HEK293 (cell line): Measurements from ENCODE around the gene TCF12.

Experiments
- CTCF ChIA-PET: fragments of 350-600 bp; formaldehyde crosslinking; extraction: SDS; loops from one replicate; lab custom pipeline; 2021; ENCODE audit warnings: antibody characterized with exemption; lab: Yijun Ruan, JAX
- POLR2A ChIA-PET: fragments of 300-600 bp; formaldehyde crosslinking; extraction: SDS; loops from one replicate; lab custom pipeline; 2020; ENCODE audit warnings: antibody characterized with exemption, inconsistent platforms; lab: Yijun Ruan, JAX
- H3K27ac ChIP-seq: fragments of 200-500 bp; sonication (Bioruptor generic); 2 replicates; pipeline ENCODE4 v1.5.1; 2014; ENCODE audit warnings: low read depth, low read length, control low read depth, inconsistent platforms; ENCODE audit errors: extremely low read depth
- H3K36me3 ChIP-seq, 2 experiments: fragments of 200-500 bp in 1 of 2; sonication (Bioruptor generic) in 1 of 2; 1 replicate in 1 of 2; 2 replicates in 1 of 2; pipeline ENCODE4 v1.5.1; 2014 to 2017; ENCODE audit warnings: inconsistent platforms in 2 of 2, low read length in 2 of 2; ENCODE audit not compliant: control insufficient read depth in 2 of 2, insufficient read depth in 1 of 2
- H3K4me1 ChIP-seq: fragments of 200-500 bp; sonication (Bioruptor generic); 2 replicates; pipeline ENCODE4 v1.5.1; 2014; ENCODE audit warnings: mild to moderate bottlenecking, low read length, inconsistent platforms; ENCODE audit not compliant: control insufficient read depth, insufficient read depth
- H3K4me3 ChIP-seq: 2 replicates; pipeline ENCODE4 v1.5.1; 2011; ENCODE audit warnings: low read depth, mild to moderate bottlenecking, control low read depth, low read length, moderate library complexity
- H3K9me3 ChIP-seq: fragments of 200-500 bp; sonication (Bioruptor generic); 2 replicates; pipeline ENCODE4 v1.5.1; 2014; ENCODE audit warnings: low read depth, low read length, inconsistent platforms; ENCODE audit not compliant: control insufficient read depth, insufficient read depth
- GFI1B ChIP-seq: fragments of 450-650 bp; formaldehyde crosslinking; IDR thresholded peaks from 2 replicates; pipeline ENCODE4 v1.5.1; 2016; ENCODE audit warnings: missing biosample characterization, missing genetic modification characterization
- OSR2 ChIP-seq: fragments of 450-650 bp; formaldehyde crosslinking; IDR thresholded peaks from 2 replicates; pipeline ENCODE4 v1.5.1; 2016; ENCODE audit warnings: missing biosample characterization, missing genetic modification characterization
- OVOL3 ChIP-seq: fragments of 450-650 bp; formaldehyde crosslinking; IDR thresholded peaks from 2 replicates; pipeline ENCODE4 v1.5.1; 2016; ENCODE audit warnings: missing biosample characterization, missing genetic modification characterization
- PRDM1 ChIP-seq: fragments of 450-650 bp; formaldehyde crosslinking; IDR thresholded peaks from 2 replicates; pipeline ENCODE4; 2016; ENCODE audit warnings: missing biosample characterization, missing genetic modification characterization
- REPIN1 ChIP-seq: fragments of 450-650 bp; formaldehyde crosslinking; IDR thresholded peaks from 2 replicates; pipeline ENCODE4 v1.5.1; 2017; ENCODE audit warnings: missing biosample characterization, missing genetic modification characterization, low read depth
- ZBTB17 ChIP-seq: fragments of 450-650 bp; formaldehyde crosslinking; IDR thresholded peaks from 2 replicates; pipeline ENCODE4 v1.5.1; 2016; ENCODE audit warnings: missing biosample characterization, missing genetic modification characterization
- ZEB2 ChIP-seq: fragments of 450-650 bp; formaldehyde crosslinking; IDR thresholded peaks from 2 replicates; pipeline ENCODE4 v1.5.1; 2016; ENCODE audit warnings: missing biosample characterization, missing genetic modification characterization
- ZIC2 ChIP-seq: fragments of 450-650 bp; formaldehyde crosslinking; IDR thresholded peaks from 2 replicates; pipeline ENCODE4 v1.5.1; 2016; ENCODE audit warnings: missing biosample characterization, missing genetic modification characterization
- ZNF223 ChIP-seq: fragments of 450-650 bp; formaldehyde crosslinking; IDR thresholded peaks from 2 replicates; pipeline ENCODE4 v1.5.1; 2016; ENCODE audit warnings: missing biosample characterization, missing genetic modification characterization
- ZNF248 ChIP-seq: fragments of 450-650 bp; formaldehyde crosslinking; IDR thresholded peaks from 2 replicates; pipeline ENCODE4 v1.5.1; 2017; ENCODE audit warnings: missing biosample characterization, missing genetic modification characterization
- ZNF354C ChIP-seq: fragments of 450-650 bp; formaldehyde crosslinking; IDR thresholded peaks from 2 replicates; pipeline ENCODE4 v1.5.1; 2016; ENCODE audit warnings: missing biosample characterization, missing genetic modification characterization, low read depth, borderline replicate concordance
- ZNF394 ChIP-seq: fragments of 450-650 bp; formaldehyde crosslinking; IDR thresholded peaks from 2 replicates; pipeline ENCODE4 v1.5.1; 2016; ENCODE audit warnings: missing biosample characterization, missing genetic modification characterization, mild to moderate bottlenecking, moderate library complexity, borderline replicate concordance
- ZNF404 ChIP-seq: fragments of 450-650 bp; formaldehyde crosslinking; IDR thresholded peaks from 2 replicates; pipeline ENCODE4 v1.5.1; 2017; ENCODE audit warnings: missing biosample characterization, missing genetic modification characterization
- ZNF426 ChIP-seq: fragments of 450-650 bp; formaldehyde crosslinking; IDR thresholded peaks from 2 replicates; pipeline ENCODE4 v1.5.1; 2017; ENCODE audit warnings: missing biosample characterization, missing genetic modification characterization, mild to moderate bottlenecking, inconsistent platforms, moderate library complexity
- ZNF548 ChIP-seq: fragments of 450-650 bp; formaldehyde crosslinking; IDR thresholded peaks from 2 replicates; pipeline ENCODE4 v1.5.1; 2016; ENCODE audit warnings: missing biosample characterization, missing genetic modification characterization
- ZNF560 ChIP-seq: fragments of 450-650 bp; formaldehyde crosslinking; IDR thresholded peaks from 2 replicates; pipeline ENCODE4 v1.5.1; 2017; ENCODE audit warnings: missing biosample characterization, missing genetic modification characterization, borderline replicate concordance
- ZNF658 ChIP-seq: fragments of 450-650 bp; formaldehyde crosslinking; IDR thresholded peaks from 2 replicates; pipeline ENCODE4; 2016; ENCODE audit warnings: missing biosample characterization, missing genetic modification characterization
- TF ChIP-seq, protein P1 (sequence below): fragments of 450-650 bp; formaldehyde crosslinking; IDR thresholded peaks from 2 replicates; pipeline ENCODE4 v1.5.1; 2016; ENCODE audit warnings: missing biosample characterization, missing genetic modification characterization
- TF ChIP-seq, protein P2 (sequence below): fragments of 450-650 bp; formaldehyde crosslinking; IDR thresholded peaks from 2 replicates; pipeline ENCODE4 v1.5.1; 2016; ENCODE audit warnings: missing biosample characterization, missing genetic modification characterization
- TF ChIP-seq, protein P3 (sequence below): fragments of 450-650 bp; formaldehyde crosslinking; IDR thresholded peaks from 2 replicates; pipeline ENCODE4; 2016; ENCODE audit warnings: missing biosample characterization, missing genetic modification characterization

Gene TCF12

DNA sequence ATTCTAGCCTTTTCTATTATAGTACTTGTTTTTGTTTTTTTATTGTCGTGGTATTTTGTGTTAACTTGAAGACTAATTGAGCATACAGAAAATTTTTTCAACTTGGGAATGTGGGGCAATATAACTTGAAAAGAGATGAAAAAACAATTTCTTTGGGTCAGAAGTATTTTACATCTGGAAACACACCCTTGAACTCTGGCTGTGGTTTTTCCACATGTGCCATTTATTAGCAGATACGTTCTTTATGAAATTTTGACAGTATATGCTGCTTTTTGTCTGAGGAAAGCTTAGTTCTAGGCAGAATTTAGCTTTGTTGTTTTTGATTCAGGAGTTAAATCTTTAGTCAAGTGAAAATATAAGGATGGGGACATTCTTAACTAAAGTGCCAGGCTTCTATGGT lies 44.7 kb downstream of the TCF12 start:
- H3K27ac ChIP-seq: no peak overlapping the region
- peaks cover 4% of the 10 kb centered on the region for H3K4me1 ChIP-seq
- no peaks in the 10 kb centered on the region; a peak in 1 of 3 replicates for H3K36me3 ChIP-seq
- no peaks in the 10 kb centered on the region for H3K9me3 ChIP-seq
- no peak overlapping the region for H3K4me3 ChIP-seq
- POLR2A ChIA-PET: interaction anchor here (0.7 to 1.3 kb wide), 2 partner anchors 31 to 75 kb away, joined by 3 to 4 read pairs; no protein-coding TSS in a partner anchor
- TF ChIP-seq ZNF223 (tag by site-specific recombination) (no peak), OVOL3 (no peak), ZEB2 (no peak), ZNF426 (tag by site-specific recombination) (no peak)
- TF ChIP-seq, all 188 proteins: peak for 0
- CTCF ChIA-PET: no interaction called here

- no peaks in the 10 kb centered on the region; a peak in 1 of 3 replicates for H3K36me3 ChIP-seq
- TF ChIP-seq REPIN1 (tag by site-specific recombination): no peak
- no peak for TF ChIP-seq ZNF354C (tag by site-specific recombination)
- TF ChIP-seq ZNF426 (tag by site-specific recombination): no peak
- no peak for TF ChIP-seq ZIC2
- no peak for TF ChIP-seq PRDM1 (tag by site-specific recombination)
- no peak for TF ChIP-seq OSR2 (tag by site-specific recombination)
- TF ChIP-seq, protein P1, sequence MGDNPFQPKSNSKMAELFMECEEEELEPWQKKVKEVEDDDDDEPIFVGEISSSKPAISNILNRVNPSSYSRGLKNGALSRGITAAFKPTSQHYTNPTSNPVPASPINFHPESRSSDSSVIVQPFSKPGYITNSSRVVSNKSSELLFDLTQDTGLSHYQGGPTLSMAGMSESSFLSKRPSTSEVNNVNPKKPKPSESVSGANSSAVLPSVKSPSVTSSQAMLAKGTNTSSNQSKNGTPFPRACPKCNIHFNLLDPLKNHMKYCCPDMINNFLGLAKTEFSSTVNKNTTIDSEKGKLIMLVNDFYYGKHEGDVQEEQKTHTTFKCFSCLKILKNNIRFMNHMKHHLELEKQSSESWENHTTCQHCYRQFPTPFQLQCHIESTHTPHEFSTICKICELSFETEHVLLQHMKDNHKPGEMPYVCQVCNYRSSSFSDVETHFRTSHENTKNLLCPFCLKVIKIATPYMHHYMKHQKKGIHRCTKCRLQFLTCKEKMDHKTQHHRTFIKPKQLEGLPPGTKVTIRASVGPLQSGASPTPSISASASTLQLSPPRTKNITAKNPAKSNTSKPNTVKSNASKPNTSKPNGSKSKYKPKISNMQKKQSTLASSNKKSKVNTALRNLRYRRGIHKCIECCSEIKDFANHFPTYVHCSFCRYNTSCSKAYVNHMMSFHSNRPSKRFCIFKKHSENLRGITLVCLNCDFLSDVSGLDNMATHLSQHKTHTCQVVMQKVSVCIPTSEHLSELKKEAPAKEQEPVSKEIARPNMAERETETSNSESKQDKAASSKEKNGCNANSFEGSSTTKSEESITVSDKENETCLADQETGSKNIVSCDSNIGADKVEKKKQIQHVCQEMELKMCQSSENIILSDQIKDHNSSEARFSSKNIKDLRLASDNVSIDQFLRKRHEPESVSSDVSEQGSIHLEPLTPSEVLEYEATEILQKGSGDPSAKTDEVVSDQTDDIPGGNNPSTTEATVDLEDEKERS (tag by site-specific recombination): no peak
- TF ChIP-seq ZNF223 (tag by site-specific recombination): no peak
- TF ChIP-seq ZNF248: no peak
- TF ChIP-seq, all 188 proteins: peak for 0
- Histone ChIP-seq H3K4me3 (no peak overlapping the region), H3K27ac (no peak overlapping the region), H3K9me3 (no peaks in the 10 kb centered on the region), H3K4me1 (peaks cover 4% of the 10 kb centered on the region)
- CTCF ChIA-PET: no interaction called here
- POLR2A ChIA-PET: interaction anchor here (1.3 kb wide), 1 partner anchor 76 kb away, joined by 3 read pairs; no protein-coding TSS in a partner anchor
These were observed 45.3 kb downstream of the TCF12 start for GRCh38 chr15:56963710-56964109.

GRCh38 chr15:56964182-56964581 lies 45.7 kb downstream of the TCF12 start:
- POLR2A ChIA-PET: no interaction called here
- peaks cover 4% of the 10 kb centered on the region for H3K4me1 ChIP-seq

More at GRCh38 chr15:56964182-56964581, 45.7 kb downstream of the TCF12 start:
- TF ChIP-seq GFI1B (tag by site-specific recombination) (0 out of 2 replicates have a peak, but pooled peaks have one; percentile 8), PRDM1 (tag by site-specific recombination) (peak; percentile 96), ZNF404 (tag by site-specific recombination) (no peak), ZNF658 (no peak), ZNF548 (tag by site-specific recombination) (no peak), ZNF394 (tag by site-specific recombination) (no peak), ZBTB17 (tag by site-specific recombination) (peak; percentile 46; the same call in 1 of the 2 replicates), ZNF560 (tag by site-specific recombination) (no peak)
- TF ChIP-seq, protein P2, sequence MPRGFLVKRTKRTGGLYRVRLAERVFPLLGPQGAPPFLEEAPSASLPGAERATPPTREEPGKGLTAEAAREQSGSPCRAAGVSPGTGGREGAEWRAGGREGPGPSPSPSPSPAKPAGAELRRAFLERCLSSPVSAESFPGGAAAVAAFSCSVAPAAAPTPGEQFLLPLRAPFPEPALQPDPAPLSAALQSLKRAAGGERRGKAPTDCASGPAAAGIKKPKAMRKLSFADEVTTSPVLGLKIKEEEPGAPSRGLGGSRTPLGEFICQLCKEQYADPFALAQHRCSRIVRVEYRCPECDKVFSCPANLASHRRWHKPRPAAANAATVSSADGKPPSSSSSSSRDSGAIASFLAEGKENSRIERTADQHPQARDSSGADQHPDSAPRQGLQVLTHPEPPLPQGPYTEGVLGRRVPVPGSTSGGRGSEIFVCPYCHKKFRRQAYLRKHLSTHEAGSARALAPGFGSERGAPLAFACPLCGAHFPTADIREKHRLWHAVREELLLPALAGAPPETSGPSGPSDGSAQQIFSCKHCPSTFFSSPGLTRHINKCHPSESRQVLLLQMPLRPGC (tag by site-specific recombination): no peak
- TF ChIP-seq, protein P3, sequence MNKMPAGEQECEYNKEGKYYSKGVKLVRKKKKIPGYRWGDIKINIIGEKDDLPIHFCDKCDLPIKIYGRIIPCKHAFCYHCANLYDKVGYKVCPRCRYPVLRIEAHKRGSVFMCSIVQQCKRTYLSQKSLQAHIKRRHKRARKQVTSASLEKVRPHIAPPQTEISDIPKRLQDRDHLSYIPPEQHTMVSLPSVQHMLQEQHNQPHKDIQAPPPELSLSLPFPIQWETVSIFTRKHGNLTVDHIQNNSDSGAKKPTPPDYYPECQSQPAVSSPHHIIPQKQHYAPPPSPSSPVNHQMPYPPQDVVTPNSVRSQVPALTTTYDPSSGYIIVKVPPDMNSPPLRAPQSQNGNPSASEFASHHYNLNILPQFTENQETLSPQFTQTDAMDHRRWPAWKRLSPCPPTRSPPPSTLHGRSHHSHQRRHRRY (tag by site-specific recombination): no peak
- Histone ChIP-seq H3K27ac (no peak overlapping the region), H3K9me3 (no peaks in the 10 kb centered on the region), H3K4me3 (no peak overlapping the region), H3K36me3 (no peaks in the 10 kb centered on the region; a peak in 1 of 3 replicates)
- CTCF ChIA-PET: no interaction called here
